Measurements from ENCODE around the gene SLC39A5. TPM values are rescaled to one million over a fixed set of nuclear protein-coding genes. Genes with fewer than 3 reads are reported as not detected.

SLC39A5 gene
- total RNA-seq, 1 experiment from 2014 or later: not detected

- H3K4me3 Mint-ChIP-seq: no peak overlapping the region
- H3K9ac ChIP-seq (ENCODE audit: extremely low read depth, insufficient read length, low read length): no peak overlapping the region
- H3K4ac ChIP-seq (ENCODE audit: low read depth, low read length): no peak overlapping the region
- no peak overlapping the region for H2BK15ac ChIP-seq (ENCODE audit: low read depth, low read length)
- no peak overlapping the region for H4K5ac ChIP-seq (ENCODE audit: insufficient read length, low read depth, low read length)
- H3K23ac ChIP-seq (ENCODE audit: insufficient read length, low read depth, low read length): no peak overlapping the region
- no peak for TF ChIP-seq CTCF (conservative IDR thresholded peaks at IDR 0.05)
- no peak for DNase-seq
- no peaks in the 10 kb centered on the region for H3K23me2 ChIP-seq (ENCODE audit: insufficient read length, low read depth, low read length, poor library complexity, severe bottlenecking)
- H4K8ac ChIP-seq (replicated peaks; ENCODE audit: insufficient read length, low read depth, low read length): no peak overlapping the region
- H3K4me1 ChIP-seq (ENCODE audit: insufficient read depth, low read length): no peaks in the 10 kb centered on the region
- H3K79me1 ChIP-seq (ENCODE audit: insufficient read depth, low read depth, low read length, poor library complexity, severe bottlenecking): no peaks in the 10 kb centered on the region
- peaks cover 2% of the 10 kb centered on the region for H4K20me1 ChIP-seq (ENCODE audit: control insufficient read depth, insufficient read depth, insufficient read length)
- H3K56ac ChIP-seq (ENCODE audit: insufficient read length, low read depth, low read length): no peak overlapping the region
- H3K27ac Mint-ChIP-seq: peak overlapping the region in 1 of 3 experiments; percentile 18; a peak in 2 of 7 replicates
- H3K36me3 Mint-ChIP-seq (ENCODE audit: insufficient read depth in 1 of 3, low read depth in 3 of 3): peaks cover 52 to 88% (median 80%) of the 10 kb centered on the region in 3 experiments; a peak in 6 of 7 replicates
- no peaks in the 10 kb centered on the region; a peak in 1 of 5 replicates for H3K9me3 Mint-ChIP-seq
- H3K18ac ChIP-seq (ENCODE audit: insufficient read length, low read depth, low read length): no peak overlapping the region
- H3K27ac ChIP-seq (ENCODE audit: insufficient read length, low read depth, low read length): no peak overlapping the region
- H3K27me3 Mint-ChIP-seq (ENCODE audit: low read depth): no peaks in the 10 kb centered on the region
- H2BK5ac ChIP-seq (ENCODE audit: insufficient read length, low read length): no peak overlapping the region
- H2AK5ac ChIP-seq (ENCODE audit: insufficient read length, low read length): no peak overlapping the region
- H3K14ac ChIP-seq (ENCODE audit: insufficient read depth, low read length): no peak overlapping the region
- H3K9me3 ChIP-seq (ENCODE audit: control insufficient read depth, low read depth, low read length): no peaks in the 10 kb centered on the region
- no peak overlapping the region for H3T11ph ChIP-seq (ENCODE audit: low read length)
- H2AFZ ChIP-seq (ENCODE audit: low read length): no peak overlapping the region
- no peaks in the 10 kb centered on the region for H3K4me1 Mint-ChIP-seq
- no peaks in the 10 kb centered on the region for H3K79me2 ChIP-seq (ENCODE audit: insufficient read depth, low read length)
- WGBS (ENCODE audit: extremely low coverage, insufficient read length, low lambda C conversion rate): no CpG with 5 or more reads among the region's 8 CpGs
- no peak overlapping the region for H2BK12ac ChIP-seq (ENCODE audit: insufficient read length, low read depth, low read length)
- H4K91ac ChIP-seq (ENCODE audit: insufficient read length, low read depth, low read length): no peak overlapping the region
- no peaks in the 10 kb centered on the region for H3K27me3 ChIP-seq (ENCODE audit: insufficient read depth, low read length)
- no peak overlapping the region for H2BK120ac ChIP-seq (ENCODE audit: low read depth, low read length, poor library complexity, severe bottlenecking)
- no peak overlapping the region for H2BK20ac ChIP-seq (ENCODE audit: low read depth, low read length, poor library complexity, severe bottlenecking)
- H3K4me2 ChIP-seq (ENCODE audit: insufficient read depth, insufficient read length, low read length): no peak overlapping the region
Measured at GRCh38 chr12:56248711-56249110, 18.9 kb downstream of the SLC39A5 start.

Data from H9 (cell line).